ENCODE measurements around the gene ZNF337. TPM values are rescaled to one million over a fixed set of nuclear protein-coding genes. Genes with fewer than 3 reads are reported as not detected.
"Not testable (repeated sequence)": the region's sequence is repeated elsewhere in the genome, so short reads cannot be mapped to it uniquely, and the experiment has no call there.

The ZNF337 gene
- total RNA-seq, 2 experiments from 2014 or later, result 16.6 to 16.8 TPM

- H3K9me3 Mint-ChIP-seq (ENCODE audit: insufficient read depth), result peaks cover 21% of the 10 kb centered on the region
- no peak overlapping the region for H3K27ac Mint-ChIP-seq
- CTCF ChIA-PET, result interaction anchor here (1.0 kb wide), 1 partner anchor 93 kb away, joined by 3 read pairs; no protein-coding TSS in a partner anchor
- peaks cover 22% of the 10 kb centered on the region for H3K4me1 Mint-ChIP-seq (ENCODE audit: low read depth)
- no peaks in the 10 kb centered on the region for H3K27me3 Mint-ChIP-seq (ENCODE audit: low read depth)
- ATAC-seq, result no peak
- no peak overlapping the region for H3K4me3 Mint-ChIP-seq
- DNase-seq, result no peak
- H3K36me3 Mint-ChIP-seq (ENCODE audit: low read depth), result peaks cover 26% of the 10 kb centered on the region
- POLR2A ChIA-PET, result no interaction called here
Observed at GRCh38 chr20:25720285-25720684, 23.6 kb upstream of the ZNF337 start.

GRCh38 chr20:25718896-25719809, 22.5 kb upstream of the ZNF337 start:
- peaks cover 11% of the 10 kb centered on the region for H3K9me3 Mint-ChIP-seq (ENCODE audit: insufficient read depth)
- peak overlapping the region; percentile 64 for H3K4me3 Mint-ChIP-seq
- POLR2A ChIA-PET; H3K27me3 Mint-ChIP-seq (ENCODE audit: low read depth); ATAC-seq: not testable (repeated sequence)
- H3K27ac Mint-ChIP-seq, result peak overlapping the region; percentile 90
- peaks cover 25% of the 10 kb centered on the region for H3K36me3 Mint-ChIP-seq (ENCODE audit: low read depth)
- peaks cover 22% of the 10 kb centered on the region for H3K4me1 Mint-ChIP-seq (ENCODE audit: low read depth)
- peak; percentile 74 for DNase-seq
- CTCF ChIA-PET, result interaction anchor here (1.0 kb wide), 1 partner anchor 92 kb away, joined by 3 read pairs; no protein-coding TSS in a partner anchor

GRCh38 chr20:25707695-25708094, 11.0 kb upstream of the ZNF337 start:
- ChIA-PET CTCF (interaction anchor here (1.4 kb wide), 1 partner anchor 41 kb away, joined by 3 read pairs; no protein-coding TSS in a partner anchor), POLR2A (interaction anchor here (1.0 kb wide), 1 partner anchor 13 kb away, joined by 3 read pairs; no protein-coding TSS in a partner anchor)
- Mint-ChIP-seq H3K4me3 (no peak overlapping the region), H3K36me3 (ENCODE audit: low read depth) (peaks cover 24% of the 10 kb centered on the region), H3K4me1 (ENCODE audit: low read depth) (peaks cover 25% of the 10 kb centered on the region), H3K9me3 (ENCODE audit: insufficient read depth) (peaks cover 9% of the 10 kb centered on the region), H3K27ac (no peak overlapping the region), H3K27me3 (ENCODE audit: low read depth) (no peaks in the 10 kb centered on the region)
- ATAC-seq (no peak), DNase-seq (no peak)

- POLR2A ChIA-PET, result no interaction called here
- Mint-ChIP-seq H3K27me3 (ENCODE audit: low read depth) (no peaks in the 10 kb centered on the region), H3K9me3 (ENCODE audit: insufficient read depth) (peaks cover 11% of the 10 kb centered on the region), H3K36me3 (ENCODE audit: low read depth) (peaks cover 31% of the 10 kb centered on the region), H3K4me1 (ENCODE audit: low read depth) (peaks cover 25% of the 10 kb centered on the region), H3K27ac (peak overlapping the region; percentile 66), H3K4me3 (no peak overlapping the region)
- DNase-seq (peak; percentile 43), ATAC-seq (peak; percentile 55)
- CTCF ChIA-PET, result interaction anchor here (1.4 kb wide), 1 partner anchor 42 kb away, joined by 3 read pairs; no protein-coding TSS in a partner anchor
Observed at GRCh38 chr20:25706793-25707192, 10.1 kb upstream of the ZNF337 start.

- DNase-seq (no peak), ATAC-seq (no peak)
- H3K4me1 Mint-ChIP-seq (ENCODE audit: low read depth), result peaks cover 25% of the 10 kb centered on the region
- ChIA-PET CTCF (no interaction called here), POLR2A (no interaction called here)
- H3K9me3 Mint-ChIP-seq (ENCODE audit: insufficient read depth), result peaks cover 13% of the 10 kb centered on the region
- no peak overlapping the region for H3K4me3 Mint-ChIP-seq
- no peak overlapping the region for H3K27ac Mint-ChIP-seq
- no peaks in the 10 kb centered on the region for H3K27me3 Mint-ChIP-seq (ENCODE audit: low read depth)
- peaks cover 25% of the 10 kb centered on the region for H3K36me3 Mint-ChIP-seq (ENCODE audit: low read depth)
Observed at GRCh38 chr20:25705830-25706351, 9.2 kb upstream of the ZNF337 start.

GRCh38 chr20:25704303-25704702, 7.7 kb upstream of the ZNF337 start:
- CTCF ChIA-PET, result not testable (repeated sequence)

GRCh38 chr20:25700835-25701234, 4.2 kb upstream of the ZNF337 start:
- H3K27ac Mint-ChIP-seq; CTCF ChIA-PET; H3K4me3 Mint-ChIP-seq; H3K27me3 Mint-ChIP-seq (ENCODE audit: low read depth); ATAC-seq; DNase-seq; POLR2A ChIA-PET: not testable (repeated sequence)
- Mint-ChIP-seq H3K9me3 (ENCODE audit: insufficient read depth) (peaks cover 22% of the 10 kb centered on the region), H3K4me1 (ENCODE audit: low read depth) (peaks cover 12% of the 10 kb centered on the region), H3K36me3 (ENCODE audit: low read depth) (peaks cover 27% of the 10 kb centered on the region)

More at GRCh38 chr20:25704303-25704702, 7.7 kb upstream of the ZNF337 start:
- H3K27me3 Mint-ChIP-seq (ENCODE audit: low read depth); H3K27ac Mint-ChIP-seq; ATAC-seq; DNase-seq; POLR2A ChIA-PET; H3K4me3 Mint-ChIP-seq: not testable (repeated sequence)
- Mint-ChIP-seq H3K36me3 (ENCODE audit: low read depth) (peaks cover 36% of the 10 kb centered on the region), H3K9me3 (ENCODE audit: insufficient read depth) (peaks cover 19% of the 10 kb centered on the region), H3K4me1 (ENCODE audit: low read depth) (peaks cover 23% of the 10 kb centered on the region)

GRCh38 chr20:25699914-25700313, 3.3 kb upstream of the ZNF337 start:
- ChIA-PET CTCF (no interaction called here), POLR2A (no interaction called here)
- Mint-ChIP-seq H3K4me3 (no peak overlapping the region), H3K36me3 (ENCODE audit: low read depth) (peaks cover 27% of the 10 kb centered on the region), H3K27ac (no peak overlapping the region), H3K9me3 (ENCODE audit: insufficient read depth) (peaks cover 22% of the 10 kb centered on the region), H3K4me1 (ENCODE audit: low read depth) (peaks cover 18% of the 10 kb centered on the region), H3K27me3 (ENCODE audit: low read depth) (no peaks in the 10 kb centered on the region)
- ATAC-seq (no peak), DNase-seq (no peak)

GRCh38 chr20:25697132-25697446, 436 bp upstream of the ZNF337 start:
- Mint-ChIP-seq H3K9me3 (ENCODE audit: insufficient read depth) (peaks cover 22% of the 10 kb centered on the region), H3K4me3 (peak overlapping the region; percentile 89), H3K36me3 (ENCODE audit: low read depth) (peaks cover 22% of the 10 kb centered on the region), H3K27ac (peak overlapping the region; percentile 88), H3K4me1 (ENCODE audit: low read depth) (peaks cover 24% of the 10 kb centered on the region), H3K27me3 (ENCODE audit: low read depth) (no peaks in the 10 kb centered on the region)
- POLR2A ChIA-PET, result no interaction called here
- CTCF ChIA-PET, result no interaction called here
- DNase-seq, result no peak
- ATAC-seq, result no peak

GRCh38 chr20:25695532-25696370, 902 bp downstream of the ZNF337 start:
- DNase-seq, result no peak
- H3K4me3 Mint-ChIP-seq, result peak overlapping the region; percentile 89
- CTCF ChIA-PET, result no interaction called here
- H3K9me3 Mint-ChIP-seq (ENCODE audit: insufficient read depth), result peaks cover 14% of the 10 kb centered on the region
- peak overlapping the region; percentile 86 for H3K27ac Mint-ChIP-seq
- peak; percentile 6 for ATAC-seq
- no peaks in the 10 kb centered on the region for H3K27me3 Mint-ChIP-seq (ENCODE audit: low read depth)
- POLR2A ChIA-PET, result no interaction called here
- H3K36me3 Mint-ChIP-seq (ENCODE audit: low read depth), result peaks cover 29% of the 10 kb centered on the region
- peaks cover 24% of the 10 kb centered on the region for H3K4me1 Mint-ChIP-seq (ENCODE audit: low read depth)

GRCh38 chr20:25692499-25692898, 4.2 kb downstream of the ZNF337 start:
- no peak for ATAC-seq
- Mint-ChIP-seq H3K27ac (no peak overlapping the region), H3K4me1 (ENCODE audit: low read depth) (peaks cover 14% of the 10 kb centered on the region), H3K36me3 (ENCODE audit: low read depth) (peaks cover 21% of the 10 kb centered on the region), H3K4me3 (no peak overlapping the region), H3K27me3 (ENCODE audit: low read depth) (no peaks in the 10 kb centered on the region), H3K9me3 (ENCODE audit: insufficient read depth) (no peaks in the 10 kb centered on the region)
- ChIA-PET POLR2A (no interaction called here), CTCF (interaction anchor here (0.8 kb wide), 1 partner anchor 50 kb away, joined by 3 read pairs; no protein-coding TSS in a partner anchor)
- DNase-seq, result no peak

All from activated CD8-positive, alpha-beta T cell treated with anti-CD3 and anti-CD28 coated beads, Interleukin-2, amount 10 ng/mL, durations not matched to agents 7 days and 5 days (primary cell).